HCT116 (cell line): ENCODE results near the gene IL19. TPM values are rescaled to one million over a fixed set of nuclear protein-coding genes. Genes with fewer than 3 reads are reported as not detected.
A peak's percentile ranks its signal among the peaks of the same experiment; 100 is the strongest.

Experiments used
- ATAC-seq: fragments of 200-7000 bp; cut with Tn5 transposase; 2 replicates; pipeline ENCODE4 v1.9.1; 2020; ENCODE audit warnings: mild to moderate bottlenecking, moderate library complexity
- Bru-seq: library from RNA; stranded (reverse); fragments of 400-500 nt; gene quantifications from one replicate; lab custom pipeline; 2021; lab: Mats Ljungman, UMichigan
- BruChase-seq, 2 experiments: library from RNA; stranded (reverse); fragments of 400-500 nt; gene quantifications; one replicate each; lab custom pipeline; 2021; lab: Mats Ljungman, UMichigan
- BruUV-seq: library from RNA; stranded (reverse); fragments of 400-500 nt; replicated peaks from 2 replicates; lab custom pipeline; 2021; lab: Mats Ljungman, UMichigan
- CTCF ChIA-PET: fragments of 300-600 bp; sonication (Branson Sonifier 250); formaldehyde crosslinking; loops from one replicate; lab custom pipeline; 2021; ENCODE audit warnings: antibody characterized with exemption; lab: Charles Lee
- POLR2A ChIA-PET: fragments of 300-600, 350-600 bp; sonication (Branson Sonifier 250); formaldehyde crosslinking; loops from one replicate; lab custom pipeline; 2021; ENCODE audit warnings: antibody characterized with exemption; lab: Charles Lee
- RAD21 ChIA-PET, 2 experiments: fragments of 300-600 bp; sonication (Branson Sonifier 250); formaldehyde crosslinking; loops; one replicate each; lab custom pipeline; 2023; ENCODE audit warnings: low total read pairs in 2 of 2; ENCODE audit not compliant: uncharacterized antibody in 2 of 2, unreplicated experiment in 2 of 2, low non-redundant PET in 1 of 2; lab: Charles Lee
- DNase-seq: peaks from one replicate; pipeline ENCODE4 v3.0.0-alpha.2; 2010; ENCODE audit warnings: low read depth, low spot score
- H2AFZ ChIP-seq: fragments of 200-600 bp; shearing (Covaris generic), sonication (generic); 2 replicates; pipeline ENCODE4 v1.6.1; 2017; ENCODE audit warnings: low read depth, mixed run types, mixed read lengths, antibody characterized with exemption, low read length; ENCODE audit not compliant: poor library complexity, severe bottlenecking
- H3K27ac ChIP-seq: 2 replicates; pipeline ENCODE4 v1.5.1; 2012; ENCODE audit warnings: low read depth, low read length
- H3K27me3 ChIP-seq: fragments of 200-600 bp; sonication (generic); 2 replicates; pipeline ENCODE4 v1.6.1; 2016; ENCODE audit warnings: mixed run types, low read length, mixed read lengths; ENCODE audit not compliant: insufficient read depth
- H3K36me3 ChIP-seq, 2 experiments: fragments of 200-500 bp in 1 of 2; fragments of 200-600 bp in 1 of 2; sonication (Bioruptor generic) in 1 of 2; sonication (generic) in 1 of 2; 2 replicates each; pipeline versions ENCODE4 v1.5.1 to v1.6.1; 2014 to 2016; ENCODE audit warnings: low read length in 2 of 2, inconsistent platforms in 1 of 2, mixed read lengths in 1 of 2, mixed run types in 1 of 2; ENCODE audit not compliant: insufficient read depth in 2 of 2, control insufficient read depth in 1 of 2
- H3K4me1 ChIP-seq, 2 experiments: fragments of 200-600 bp in 1 of 2; sonication (generic) in 1 of 2; 2 replicates each; pipeline versions ENCODE4 v1.5.1 to v1.6.1; 2012 to 2017; ENCODE audit warnings: low read length in 2 of 2, inconsistent platforms in 1 of 2, mild to moderate bottlenecking in 1 of 2, mixed read lengths in 1 of 2, mixed run types in 1 of 2, moderate library complexity in 1 of 2; ENCODE audit not compliant: insufficient read depth in 2 of 2, control insufficient read depth in 1 of 2
- H3K4me2 ChIP-seq: fragments of 200-600 bp; sonication (generic); 2 replicates; pipeline ENCODE4 v1.6.1; 2017; ENCODE audit warnings: mixed run types, low read length, mixed read lengths
- H3K4me3 ChIP-seq, 2 experiments: fragments of 200-600 bp in 1 of 2; sonication (generic) in 1 of 2; replicated peaks in 1 of 2; 2 replicates each; pipeline ENCODE4 v1.5.1; 2011 to 2016; ENCODE audit warnings: low read length in 2 of 2, control low read depth in 1 of 2, low read depth in 1 of 2, mild to moderate bottlenecking in 1 of 2, mixed read lengths in 1 of 2, mixed run types in 1 of 2
- H3K79me2 ChIP-seq: fragments of 200-600 bp; sonication (generic); 2 replicates; pipeline ENCODE4 v1.6.1; 2017; ENCODE audit warnings: mild to moderate bottlenecking, mixed run types, low read length, moderate library complexity, mixed read lengths; ENCODE audit not compliant: insufficient read depth
- H3K9ac ChIP-seq: fragments of 200-600 bp; sonication (generic); 2 replicates; pipeline ENCODE4 v1.6.1; 2016; ENCODE audit warnings: low read length, mixed read lengths
- H3K9me2 ChIP-seq: fragments of 200-600 bp; sonication (generic), shearing (Covaris generic); 2 replicates; pipeline ENCODE4 v1.6.1; 2017; ENCODE audit warnings: mixed run types, mild to moderate bottlenecking, moderate library complexity; ENCODE audit not compliant: insufficient read depth
- H3K9me3 ChIP-seq, 2 experiments: fragments of 200-500 bp in 1 of 2; fragments of 200-600 bp in 1 of 2; sonication (Bioruptor generic) in 1 of 2; sonication (generic) in 1 of 2; 2 replicates each; pipeline ENCODE4 v1.6.1; 2014 to 2017; ENCODE audit warnings: low read length in 2 of 2, mixed read lengths in 2 of 2, inconsistent platforms in 1 of 2, low read depth in 1 of 2, mild to moderate bottlenecking in 1 of 2, mixed run types in 1 of 2, moderate library complexity in 1 of 2; ENCODE audit not compliant: control insufficient read depth in 1 of 2, insufficient read depth in 1 of 2
- H4K20me1 ChIP-seq: fragments of 200-600 bp; sonication (generic), shearing (Covaris generic); 2 replicates; pipeline ENCODE4 v1.6.1; 2017; ENCODE audit warnings: mixed run types, mild to moderate bottlenecking, moderate library complexity; ENCODE audit not compliant: insufficient read depth
- CEBPB ChIP-seq: IDR thresholded peaks from 2 replicates; pipeline ENCODE4 v1.6.1; 2012; ENCODE audit warnings: low read depth
- FOSL1 ChIP-seq: IDR thresholded peaks from 2 replicates; pipeline ENCODE4 v1.6.1; 2012; ENCODE audit warnings: low read depth
- SIN3A ChIP-seq: IDR thresholded peaks from 2 replicates; pipeline ENCODE4 v1.6.1; 2012; ENCODE audit warnings: low read depth
- ZFX ChIP-seq: fragments of 450-650 bp; IDR thresholded peaks from 2 replicates; pipeline ENCODE4 v1.6.1; 2017
- intact Hi-C: fragments of 100-400 bp; cut with micrococcal nuclease; formaldehyde crosslinking; loops from 2 replicates; pipeline ENCODE4 v1.10.0; 2022
- long read RNA-seq: library from polyadenylated mRNA; unstranded; transcript quantifications from one replicate; pipeline ENCODE4 v2.0.0, GENCODE V29; 2021; ENCODE audit not compliant: unreplicated experiment
- polyA plus RNA-seq: library from polyadenylated mRNA; unstranded; fragments of >200 nt; gene quantifications from 2 replicates; pipeline ENCODE4 v1.2.1, GENCODE V29; 2012; ENCODE audit warnings: missing spikeins
- total RNA-seq: library from RNA; stranded (reverse); gene quantifications from one replicate; pipeline ENCODE4 v1.2.1, GENCODE V29; 2021; ENCODE audit not compliant: unreplicated experiment
- TF ChIP-seq, protein P1 (sequence below): IDR thresholded peaks from 2 replicates; pipeline ENCODE4 v1.6.1; 2012; ENCODE audit warnings: low read depth

IL19 gene, protein sequence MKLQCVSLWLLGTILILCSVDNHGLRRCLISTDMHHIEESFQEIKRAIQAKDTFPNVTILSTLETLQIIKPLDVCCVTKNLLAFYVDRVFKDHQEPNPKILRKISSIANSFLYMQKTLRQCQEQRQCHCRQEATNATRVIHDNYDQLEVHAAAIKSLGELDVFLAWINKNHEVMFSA
- total RNA-seq = not detected
- polyA plus RNA-seq = not detected in 2 replicates
- Bru-seq, nascent RNA = not detected
- BruChase-seq, experiment 1, labeled RNA remaining after a 6-hour chase = percentile 9 among the genes with signal in this experiment
- BruChase-seq, experiment 2, labeled RNA remaining after a 2-hour chase = percentile 4 among the genes with signal in this experiment
- long read RNA-seq = 0 reads

DNA sequence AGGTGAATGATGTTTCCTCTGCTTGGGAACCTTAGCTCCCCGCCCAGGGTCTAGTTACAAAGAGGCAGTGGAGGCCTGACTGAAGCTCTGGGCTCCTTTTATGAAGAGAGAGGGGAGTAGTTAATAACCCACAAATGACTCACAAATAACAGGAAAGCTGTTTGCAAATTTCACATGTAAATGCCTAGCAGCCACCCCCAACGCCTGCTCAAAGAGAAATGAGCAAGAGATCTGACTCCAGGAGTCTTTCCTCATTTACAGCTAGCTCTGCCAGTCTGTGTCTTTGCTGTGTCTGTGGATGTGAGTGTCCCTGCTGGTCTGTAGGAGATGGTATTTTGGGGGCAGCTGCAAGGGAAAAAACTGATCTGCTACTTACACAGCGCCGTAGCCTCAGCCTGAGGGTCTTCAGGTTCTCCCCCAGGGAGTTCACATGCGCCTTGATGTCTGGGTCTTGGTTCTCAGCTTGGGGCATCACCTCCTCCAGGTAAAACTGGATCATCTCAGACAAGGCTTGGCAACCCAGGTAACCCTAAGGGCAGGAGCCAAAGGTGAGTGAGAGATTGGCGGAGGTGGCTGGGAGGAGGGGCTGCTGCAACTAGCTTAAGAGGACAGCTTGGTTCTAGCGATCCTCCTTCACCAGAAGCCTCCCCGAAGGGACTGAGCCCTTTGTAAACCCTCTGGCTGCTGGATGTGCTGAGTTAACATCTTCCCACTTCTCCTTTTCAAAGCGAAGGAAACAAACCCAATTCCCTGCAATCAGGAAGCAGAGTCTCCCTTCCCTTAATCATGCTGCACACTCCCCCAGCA is at the start of gene IL19:
IL19 (plus strand) TSS at position 243 of the 807 bp plus-strand sequence. CDS start 65,890 bp downstream, outside the sequence.
- no peak within 1 kb of the TSS for H3K27ac ChIP-seq
- H3K4me3 ChIP-seq = no peak within 1 kb of the TSS
- H3K9me2 ChIP-seq = no peaks in the 10 kb centered on the region
- DNase-seq (no peak), ATAC-seq (no peak)
- BruUV-seq = no TSS peak
- POLR2A ChIA-PET = no interaction called here
- H3K9ac ChIP-seq = no peak within 1 kb of the TSS
- H3K4me2 ChIP-seq = no peak within 1 kb of the TSS
- no peaks in the 10 kb centered on the region for H4K20me1 ChIP-seq
- RAD21 ChIA-PET = no interaction called here
- peaks cover 17% of the 10 kb centered on the region; the same call in 1 of the 2 replicates for H3K27me3 ChIP-seq
- H3K79me2 ChIP-seq = no peaks in the 10 kb centered on the region
- no peaks in the 10 kb centered on the region for H3K36me3 ChIP-seq
- H2AFZ ChIP-seq = no peak within 1 kb of the TSS
- CTCF ChIA-PET = no interaction called here
- no peak for TF ChIP-seq SIN3A
- TF ChIP-seq, protein P1, sequence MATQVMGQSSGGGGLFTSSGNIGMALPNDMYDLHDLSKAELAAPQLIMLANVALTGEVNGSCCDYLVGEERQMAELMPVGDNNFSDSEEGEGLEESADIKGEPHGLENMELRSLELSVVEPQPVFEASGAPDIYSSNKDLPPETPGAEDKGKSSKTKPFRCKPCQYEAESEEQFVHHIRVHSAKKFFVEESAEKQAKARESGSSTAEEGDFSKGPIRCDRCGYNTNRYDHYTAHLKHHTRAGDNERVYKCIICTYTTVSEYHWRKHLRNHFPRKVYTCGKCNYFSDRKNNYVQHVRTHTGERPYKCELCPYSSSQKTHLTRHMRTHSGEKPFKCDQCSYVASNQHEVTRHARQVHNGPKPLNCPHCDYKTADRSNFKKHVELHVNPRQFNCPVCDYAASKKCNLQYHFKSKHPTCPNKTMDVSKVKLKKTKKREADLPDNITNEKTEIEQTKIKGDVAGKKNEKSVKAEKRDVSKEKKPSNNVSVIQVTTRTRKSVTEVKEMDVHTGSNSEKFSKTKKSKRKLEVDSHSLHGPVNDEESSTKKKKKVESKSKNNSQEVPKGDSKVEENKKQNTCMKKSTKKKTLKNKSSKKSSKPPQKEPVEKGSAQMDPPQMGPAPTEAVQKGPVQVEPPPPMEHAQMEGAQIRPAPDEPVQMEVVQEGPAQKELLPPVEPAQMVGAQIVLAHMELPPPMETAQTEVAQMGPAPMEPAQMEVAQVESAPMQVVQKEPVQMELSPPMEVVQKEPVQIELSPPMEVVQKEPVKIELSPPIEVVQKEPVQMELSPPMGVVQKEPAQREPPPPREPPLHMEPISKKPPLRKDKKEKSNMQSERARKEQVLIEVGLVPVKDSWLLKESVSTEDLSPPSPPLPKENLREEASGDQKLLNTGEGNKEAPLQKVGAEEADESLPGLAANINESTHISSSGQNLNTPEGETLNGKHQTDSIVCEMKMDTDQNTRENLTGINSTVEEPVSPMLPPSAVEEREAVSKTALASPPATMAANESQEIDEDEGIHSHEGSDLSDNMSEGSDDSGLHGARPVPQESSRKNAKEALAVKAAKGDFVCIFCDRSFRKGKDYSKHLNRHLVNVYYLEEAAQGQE = no peak
- no peak for TF ChIP-seq CEBPB
- no peak for TF ChIP-seq FOSL1
- no peak for TF ChIP-seq ZFX
- TF ChIP-seq, all 23 proteins: peak for 0
- no peaks in the 10 kb centered on the region for H3K9me3 ChIP-seq
- peaks cover 0 to 5% of the 10 kb centered on the region in 2 experiments; a peak in 2 of 4 replicates for H3K4me1 ChIP-seq
- intact Hi-C loops = no loop called here
